Subcutaneous adipose tissue (tissue), 4 donors: Measurements from ENCODE around the gene ALG8. TPM values are rescaled to one million over a fixed set of nuclear protein-coding genes. Genes with fewer than 3 reads are reported as not detected.

ENCODE experiments used
- total RNA-seq, 4 donors: library from RNA; depleted of rRNA; stranded (reverse); fragments of >200 nt; gene quantifications; one replicate each; pipeline ENCODE4 v1.1.0, GENCODE V29; 2016
- TF ChIP-seq, protein P1 (sequence below): fragments of 450-650 bp; IDR thresholded peaks from one replicate; pipeline ENCODE4 v1.5.1; 2016; ENCODE audit warnings: low read depth, mild to moderate bottlenecking, control low read depth, antibody characterized with exemption, moderate library complexity

Gene ALG8
- total RNA-seq, result 10 to 100 TPM; 22.4 to 73.0 (median 27.8) TPM

- TF ChIP-seq, protein P1, sequence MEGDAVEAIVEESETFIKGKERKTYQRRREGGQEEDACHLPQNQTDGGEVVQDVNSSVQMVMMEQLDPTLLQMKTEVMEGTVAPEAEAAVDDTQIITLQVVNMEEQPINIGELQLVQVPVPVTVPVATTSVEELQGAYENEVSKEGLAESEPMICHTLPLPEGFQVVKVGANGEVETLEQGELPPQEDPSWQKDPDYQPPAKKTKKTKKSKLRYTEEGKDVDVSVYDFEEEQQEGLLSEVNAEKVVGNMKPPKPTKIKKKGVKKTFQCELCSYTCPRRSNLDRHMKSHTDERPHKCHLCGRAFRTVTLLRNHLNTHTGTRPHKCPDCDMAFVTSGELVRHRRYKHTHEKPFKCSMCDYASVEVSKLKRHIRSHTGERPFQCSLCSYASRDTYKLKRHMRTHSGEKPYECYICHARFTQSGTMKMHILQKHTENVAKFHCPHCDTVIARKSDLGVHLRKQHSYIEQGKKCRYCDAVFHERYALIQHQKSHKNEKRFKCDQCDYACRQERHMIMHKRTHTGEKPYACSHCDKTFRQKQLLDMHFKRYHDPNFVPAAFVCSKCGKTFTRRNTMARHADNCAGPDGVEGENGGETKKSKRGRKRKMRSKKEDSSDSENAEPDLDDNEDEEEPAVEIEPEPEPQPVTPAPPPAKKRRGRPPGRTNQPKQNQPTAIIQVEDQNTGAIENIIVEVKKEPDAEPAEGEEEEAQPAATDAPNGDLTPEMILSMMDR, result no peak
Measured at GRCh38 chr11:78139422-78140391, at the start of gene ALG8. TSS of gene ALG8 (minus strand) at chr11:78139626. CDS start at chr11:78139588, 38 bp downstream.

DNA sequence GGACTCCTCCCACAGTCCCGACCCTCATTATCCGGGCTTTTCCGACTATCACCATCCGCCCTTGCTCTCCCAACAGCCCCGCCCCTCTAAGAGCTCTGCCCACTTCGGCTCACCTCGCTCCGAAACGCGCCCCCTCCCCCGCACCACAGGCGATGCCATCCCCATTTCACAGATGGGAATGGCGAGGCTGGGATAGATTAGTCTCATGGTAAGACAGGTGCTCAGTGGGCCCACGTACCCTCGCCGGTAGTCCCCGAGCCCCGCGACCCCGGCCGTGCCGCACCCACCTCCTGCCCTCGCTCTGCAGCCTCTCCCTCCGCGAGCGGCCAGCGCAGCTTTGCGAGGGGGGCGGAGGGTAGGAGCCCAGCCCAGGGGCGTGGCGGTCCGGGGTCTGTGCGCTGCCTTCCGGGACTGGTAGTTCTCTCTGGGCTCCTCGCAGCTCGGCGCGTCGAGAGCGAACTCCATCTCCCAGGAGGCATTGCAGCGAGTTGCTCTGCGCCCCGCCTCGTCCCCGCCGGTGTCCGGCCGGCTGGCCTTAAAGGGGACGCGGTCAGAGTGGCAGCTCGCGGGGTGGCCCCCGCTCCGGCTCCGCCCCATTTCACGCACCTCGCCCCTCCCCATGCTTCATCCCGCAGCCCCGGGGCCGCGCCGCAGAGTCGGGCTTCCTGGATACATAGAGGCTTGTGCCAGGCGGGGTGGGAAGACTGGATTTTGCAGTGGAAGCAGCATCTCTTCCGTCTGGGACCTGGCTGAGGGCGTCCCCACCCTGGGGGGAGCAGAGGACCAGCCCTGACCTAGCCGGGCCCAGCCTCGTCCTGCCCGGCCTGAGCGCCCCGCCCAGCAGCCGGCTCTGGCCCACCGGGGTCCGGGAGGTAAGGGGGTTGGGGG is 49.1 kb upstream of the ALG8 start, which contains the start of the genes KCTD21 and USP35:
KCTD21 (minus strand) TSS at position 341 of the 888 bp plus-strand sequence. CDS start 14,072 bp downstream, outside the sequence.
USP35 (plus strand) TSS at position 634 of the 888 bp plus-strand sequence. CDS start 7,327 bp downstream, outside the sequence.
- TF ChIP-seq, protein P1, result no peak

DNA sequence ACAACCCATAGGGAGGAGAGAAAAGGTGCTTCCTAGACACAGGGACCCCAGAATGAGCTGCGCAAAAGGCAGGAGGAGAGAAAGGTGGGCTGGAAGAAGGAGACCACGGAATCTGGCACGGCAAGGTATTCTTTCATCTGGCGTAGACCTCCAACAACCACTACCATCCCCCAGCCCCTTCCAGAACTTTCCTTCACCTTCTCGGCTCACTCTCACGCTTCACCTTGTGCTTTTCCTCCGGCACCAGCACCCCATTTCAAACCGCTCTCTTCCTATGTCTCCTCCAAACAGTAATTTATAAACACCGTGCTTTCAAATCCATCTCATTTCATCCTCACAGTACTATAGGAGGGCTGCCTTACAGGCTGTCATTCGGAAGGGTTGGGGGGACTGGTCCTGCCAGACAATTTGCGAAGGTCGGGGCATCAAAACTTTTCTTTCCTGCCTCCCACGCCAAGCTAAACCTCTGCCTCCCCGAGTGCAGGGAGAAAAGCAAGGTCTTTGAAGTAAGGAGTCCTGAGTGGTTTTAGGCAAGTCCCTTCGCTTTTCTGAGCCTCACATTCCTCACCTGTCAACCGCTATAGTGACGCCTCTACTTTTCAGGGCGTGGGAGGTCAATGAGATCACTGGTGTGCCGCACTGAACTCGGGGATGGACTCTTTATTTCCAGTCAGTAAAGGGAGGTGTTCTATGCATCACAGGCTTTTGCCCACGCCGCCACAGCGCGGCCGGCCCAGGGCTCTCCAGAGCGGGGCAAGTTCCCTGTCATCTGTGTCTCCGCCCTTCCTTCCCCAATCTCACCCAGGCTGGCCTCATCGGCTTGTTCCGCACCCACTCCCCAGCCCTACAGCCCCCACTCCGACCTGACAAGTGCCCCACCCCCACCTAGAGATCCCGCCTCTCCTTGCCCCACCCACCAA is 48.2 kb upstream of the ALG8 start:
- TF ChIP-seq, protein P1, result no peak

GRCh38 chr11:78181185-78181584 is 41.8 kb upstream of the ALG8 start:
- TF ChIP-seq, protein P1, result no peak

- TF ChIP-seq, protein P1, result no peak
Measured at GRCh38 chr11:78180751-78181150, 41.3 kb upstream of the ALG8 start.

- TF ChIP-seq, protein P1, result no peak
Measured at GRCh38 chr11:78179459-78180071, 40.1 kb upstream of the ALG8 start.
